HG02943 (cell line): ENCODE measurements around the gene CTAGE8.
"Not testable (repeated sequence)": the region's sequence is repeated elsewhere in the genome, so short reads cannot be mapped to it uniquely, and the experiment has no call there.

ENCODE experiments used
- ATAC-seq: cut with Tn5 transposase; IDR thresholded peaks from one replicate; pipeline ENCODE4 v1.9.1; 2021; ENCODE audit warnings: mild to moderate bottlenecking, low read depth, moderate library complexity; ENCODE audit not compliant: unreplicated experiment

The CTAGE8 gene

GRCh38 chr7:144269188-144269587 lies at the start of gene CTAGE8:
TSS of gene CTAGE8 (minus strand) at chr7:144269288. CDS start at chr7:144269250, 38 bp downstream.
- not testable (repeated sequence) for ATAC-seq

- not testable (repeated sequence) for ATAC-seq
These were observed 48.4 kb upstream of the CTAGE8 start for GRCh38 chr7:144317537-144317936.

GRCh38 chr7:144311872-144312469 lies 42.9 kb upstream of the CTAGE8 start, which contains the start of gene OR2A1:
TSS of gene OR2A1 (plus strand) at chr7:144312419. CDS start at chr7:144318125, 5,706 bp downstream.
- not testable (repeated sequence) for ATAC-seq

GRCh38 chr7:144311218-144311617 lies 42.1 kb upstream of the CTAGE8 start:
- ATAC-seq, result not testable (repeated sequence)

- ATAC-seq, result not testable (repeated sequence)
These were observed 40.6 kb upstream of the CTAGE8 start for GRCh38 chr7:144309702-144310101.

- not testable (repeated sequence) for ATAC-seq
These were observed 36.1 kb upstream of the CTAGE8 start for GRCh38 chr7:144305156-144305555.

GRCh38 chr7:144303607-144304006 lies 34.5 kb upstream of the CTAGE8 start:
- not testable (repeated sequence) for ATAC-seq

- not testable (repeated sequence) for ATAC-seq
These were observed 33.7 kb upstream of the CTAGE8 start for GRCh38 chr7:144302578-144303303.

- peak; percentile 75 for ATAC-seq
These were observed 24.9 kb upstream of the CTAGE8 start for GRCh38 chr7:144293794-144294499.

- ATAC-seq, result not testable (repeated sequence)
These were observed 23.5 kb upstream of the CTAGE8 start for GRCh38 chr7:144292384-144293161.

GRCh38 chr7:144291607-144292006 lies 22.5 kb upstream of the CTAGE8 start:
- not testable (repeated sequence) for ATAC-seq

- ATAC-seq, result not testable (repeated sequence)
These were observed 18.2 kb upstream of the CTAGE8 start for GRCh38 chr7:144287171-144287784.

GRCh38 chr7:144283716-144284115 lies 14.6 kb upstream of the CTAGE8 start:
- not testable (repeated sequence) for ATAC-seq

GRCh38 chr7:144282490-144282889 lies 13.4 kb upstream of the CTAGE8 start:
- ATAC-seq, result not testable (repeated sequence)

GRCh38 chr7:144281981-144282380 lies 12.9 kb upstream of the CTAGE8 start:
- ATAC-seq, result not testable (repeated sequence)

- ATAC-seq, result not testable (repeated sequence)
These were observed 10.9 kb upstream of the CTAGE8 start for GRCh38 chr7:144280010-144280409.

GRCh38 chr7:144275281-144275680 lies 6.2 kb upstream of the CTAGE8 start:
- not testable (repeated sequence) for ATAC-seq

- not testable (repeated sequence) for ATAC-seq
These were observed 4.4 kb downstream of the CTAGE8 start, which contains the start of gene OR2A7 for GRCh38 chr7:144264692-144265091. TSS of gene OR2A7 (minus strand) at chr7:144264792. CDS start at chr7:144259628, 5,164 bp downstream.

- not testable (repeated sequence) for ATAC-seq
These were observed 7.0 kb downstream of the CTAGE8 start for GRCh38 chr7:144262128-144262527.

- not testable (repeated sequence) for ATAC-seq
These were observed 10.0 kb downstream of the CTAGE8 start for GRCh38 chr7:144259067-144259466.
